Dermis lymphatic vessel endothelial cell (primary cell): ENCODE data around the gene CSE1L. TPM values are rescaled to one million over a fixed set of nuclear protein-coding genes. Genes with fewer than 3 reads are reported as not detected.

ENCODE experiments used
- total RNA-seq: library from RNA; depleted of rRNA; stranded (reverse); fragments of >200 nt; gene quantifications from 2 replicates; pipeline ENCODE4 v1.2.1, GENCODE V29; 2014

CSE1L gene, protein sequence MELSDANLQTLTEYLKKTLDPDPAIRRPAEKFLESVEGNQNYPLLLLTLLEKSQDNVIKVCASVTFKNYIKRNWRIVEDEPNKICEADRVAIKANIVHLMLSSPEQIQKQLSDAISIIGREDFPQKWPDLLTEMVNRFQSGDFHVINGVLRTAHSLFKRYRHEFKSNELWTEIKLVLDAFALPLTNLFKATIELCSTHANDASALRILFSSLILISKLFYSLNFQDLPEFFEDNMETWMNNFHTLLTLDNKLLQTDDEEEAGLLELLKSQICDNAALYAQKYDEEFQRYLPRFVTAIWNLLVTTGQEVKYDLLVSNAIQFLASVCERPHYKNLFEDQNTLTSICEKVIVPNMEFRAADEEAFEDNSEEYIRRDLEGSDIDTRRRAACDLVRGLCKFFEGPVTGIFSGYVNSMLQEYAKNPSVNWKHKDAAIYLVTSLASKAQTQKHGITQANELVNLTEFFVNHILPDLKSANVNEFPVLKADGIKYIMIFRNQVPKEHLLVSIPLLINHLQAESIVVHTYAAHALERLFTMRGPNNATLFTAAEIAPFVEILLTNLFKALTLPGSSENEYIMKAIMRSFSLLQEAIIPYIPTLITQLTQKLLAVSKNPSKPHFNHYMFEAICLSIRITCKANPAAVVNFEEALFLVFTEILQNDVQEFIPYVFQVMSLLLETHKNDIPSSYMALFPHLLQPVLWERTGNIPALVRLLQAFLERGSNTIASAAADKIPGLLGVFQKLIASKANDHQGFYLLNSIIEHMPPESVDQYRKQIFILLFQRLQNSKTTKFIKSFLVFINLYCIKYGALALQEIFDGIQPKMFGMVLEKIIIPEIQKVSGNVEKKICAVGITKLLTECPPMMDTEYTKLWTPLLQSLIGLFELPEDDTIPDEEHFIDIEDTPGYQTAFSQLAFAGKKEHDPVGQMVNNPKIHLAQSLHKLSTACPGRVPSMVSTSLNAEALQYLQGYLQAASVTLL
- total RNA-seq, result 46.2 and 66.7 TPM in 2 replicates

GRCh38 chr20:49046087-49046900 is at the start of gene CSE1L:
CSE1L (plus strand) TSS chr20:49046312; CDS start chr20:49058464, 12,152 bp downstream.

Other genes starting within 250 kb of the CSE1L start
- gene PREX1, start 218.3 kb upstream of the CSE1L start, total RNA-seq, result 29.0 and 35.3 TPM in 2 replicates
- gene ARFGEF2, start 124.6 kb upstream of the CSE1L start, total RNA-seq, result 63.0 and 64.4 TPM in 2 replicates
- gene STAU1, start 142.0 kb downstream of the CSE1L start, total RNA-seq, result 45.4 and 57.2 TPM in 2 replicates
- gene DDX27, start 173.1 kb downstream of the CSE1L start, total RNA-seq, result 21.5 and 26.5 TPM in 2 replicates
- 30.9 and 32.8 TPM in 2 replicates for gene ZNFX1, start 231.7 kb downstream of the CSE1L start, total RNA-seq